K562 (cell line): ENCODE results near the gene PPP6R3. TPM values are rescaled to one million over a fixed set of nuclear protein-coding genes. Genes with fewer than 3 reads are reported as not detected.

Experiments
- ATAC-seq: fragments of 200-7000 bp; cut with Tn5 transposase; 3 replicates; pipeline ENCODE4 v1.9.1; 2020; ENCODE audit warnings: moderate library complexity
- BruUV-seq: library from RNA; stranded (reverse); fragments of 400-500 nt; replicated peaks from 2 replicates; lab custom pipeline; 2021; lab: Mats Ljungman, UMichigan
- CTCF ChIA-PET: fragments of 300-600 bp; formaldehyde crosslinking; extraction: SDS; loops from one replicate; lab custom pipeline; 2021; ENCODE audit warnings: low intra/inter-chr PET ratio; lab: Yijun Ruan, JAX
- POLR2A ChIA-PET: fragments of 300-600, 350-650 bp; sonication (Branson Sonifier 250); formaldehyde crosslinking; extraction: SDS; loops from one replicate; lab custom pipeline; 2021; ENCODE audit warnings: antibody characterized with exemption, inconsistent platforms; lab: Yijun Ruan, JAX
- DNase-seq, 4 experiments: peaks; one replicate each; pipeline versions ENCODE4 v3.0.0 to v3.0.0-alpha.2; 2011 to 2018; ENCODE audit warnings: low spot score in 3 of 4, mixed read lengths in 3 of 4; ENCODE audit errors: extremely low read depth in 1 of 4
- FAIRE-seq: peaks from 2 replicates; lab custom pipeline; 2011; peaks lifted over from hg19 to GRCh38; lab: Jason Lieb, UNC
- H2AFZ ChIP-seq: 2 replicates; pipeline ENCODE4 v1.6.0; 2011; ENCODE audit warnings: low read depth, low read length, control low read depth, inconsistent platforms
- H3K27ac ChIP-seq: fragments of 200-600 bp; 3 replicates; pipeline ENCODE4 v1.8.0; 2011; ENCODE audit warnings: low read depth, mild to moderate bottlenecking, control low read depth, inconsistent platforms, low read length, moderate library complexity, mixed read lengths; ENCODE audit errors: extremely low read depth
- H3K27me3 ChIP-seq, 2 experiments: fragments of 300-600 bp in 1 of 2; 2 replicates in 1 of 2; 3 replicates in 1 of 2; pipeline versions ENCODE4 v1.6.0 to v1.8.0; 2011; ENCODE audit warnings: inconsistent platforms in 2 of 2, low read length in 2 of 2, mild to moderate bottlenecking in 1 of 2, mixed read lengths in 1 of 2, moderate library complexity in 1 of 2; ENCODE audit not compliant: control insufficient read depth in 2 of 2, insufficient read depth in 2 of 2
- H3K36me3 ChIP-seq: fragments of 300-600 bp; 3 replicates; pipeline ENCODE4 v1.8.0; 2011; ENCODE audit warnings: mild to moderate bottlenecking, low read length, inconsistent platforms; ENCODE audit not compliant: control insufficient read depth, insufficient read depth
- H3K4me1 ChIP-seq, 2 experiments: fragments of 200-600 bp in 1 of 2; replicated peaks in 1 of 2; 2 replicates in 1 of 2; 3 replicates in 1 of 2; pipeline versions ENCODE4 v1.5.1 to v1.8.0; 2011; ENCODE audit warnings: inconsistent platforms in 2 of 2, low read length in 2 of 2, mild to moderate bottlenecking in 1 of 2, mixed read lengths in 1 of 2, moderate library complexity in 1 of 2; ENCODE audit not compliant: control insufficient read depth in 2 of 2, insufficient read depth in 2 of 2
- H3K4me2 ChIP-seq: 2 replicates; pipeline ENCODE4 v1.6.1; 2011; ENCODE audit warnings: low read length, control low read depth, inconsistent platforms, mixed read lengths; ENCODE audit not compliant: insufficient read depth
- H3K4me3 ChIP-seq: fragments of 200-600 bp; sonication (generic), shearing (Covaris generic); 2 replicates; pipeline ENCODE4 v1.5.1; 2016; ENCODE audit warnings: control low read depth, inconsistent platforms
- H3K79me2 ChIP-seq: fragments of 200-600 bp; 3 replicates; pipeline ENCODE4 v1.8.0; 2011; ENCODE audit warnings: low read length, inconsistent platforms; ENCODE audit not compliant: control insufficient read depth, insufficient read depth
- H3K9ac ChIP-seq, 2 experiments: 2 replicates each; pipeline versions ENCODE4 v1.6.0 to v1.6.1; 2011; ENCODE audit warnings: low read depth in 2 of 2, low read length in 2 of 2, control low read depth in 1 of 2, inconsistent platforms in 1 of 2, mild to moderate bottlenecking in 1 of 2, mixed read lengths in 1 of 2; ENCODE audit not compliant: insufficient read depth in 1 of 2
- H3K9me1 ChIP-seq: one replicate; pipeline ENCODE4 v1.6.0; 2011; ENCODE audit warnings: inconsistent platforms, mild to moderate bottlenecking, low read length, moderate library complexity; ENCODE audit not compliant: control insufficient read depth, insufficient read depth
- H3K9me3 ChIP-seq: replicated peaks from 2 replicates; pipeline ENCODE4 v1.5.1; 2011; ENCODE audit warnings: low read depth, low read length, inconsistent platforms; ENCODE audit not compliant: control insufficient read depth, insufficient read depth
- H4K20me1 ChIP-seq: replicated peaks from 2 replicates; pipeline ENCODE4 v1.6.1; 2011; ENCODE audit warnings: low read length, inconsistent platforms, mixed read lengths; ENCODE audit not compliant: control insufficient read depth, insufficient read depth
- CBX3 ChIP-seq, 2 experiments: IDR thresholded peaks; 1 replicate in 1 of 2; 2 replicates in 1 of 2; pipeline ENCODE4 v1.6.1; 2012; ENCODE audit warnings: inconsistent platforms in 2 of 2, low read length in 2 of 2, borderline replicate concordance in 1 of 2, control low read depth in 1 of 2
- DDX20 ChIP-seq: fragments of 450-650 bp; IDR thresholded peaks from 2 replicates; pipeline ENCODE4 v1.6.1; 2016; ENCODE audit warnings: missing genetic modification characterization, low read depth, mild to moderate bottlenecking, missing compliant biosample characterization, moderate library complexity
- ETV6 ChIP-seq, 3 experiments: fragments of 150-350 bp in 1 of 3; sonication (generic) in 1 of 3; formaldehyde crosslinking in 1 of 3; IDR thresholded peaks; 2 replicates each; pipeline versions ENCODE4 v1.6.1 to v1.8.0; 2014 to 2022; ENCODE audit warnings: borderline replicate concordance in 2 of 3, low read depth in 2 of 3, antibody characterized with exemption in 1 of 3, low read length in 1 of 3, mild to moderate bottlenecking in 1 of 3, missing genetic modification reagents in 1 of 3
- LCOR ChIP-seq: sonication (generic); formaldehyde crosslinking; IDR thresholded peaks from 2 replicates; pipeline ENCODE4 v1.8.0; 2022; ENCODE audit warnings: mild to moderate bottlenecking, missing genetic modification reagents
- MCM2 ChIP-seq: fragments of 450-650 bp; IDR thresholded peaks from 2 replicates; pipeline ENCODE4 v1.6.1; 2017; ENCODE audit warnings: low read depth, mild to moderate bottlenecking
- SPI1 ChIP-seq: IDR thresholded peaks from 2 replicates; pipeline ENCODE4 v1.6.1; 2011; ENCODE audit warnings: low read depth, low read length, control low read depth, borderline replicate concordance
- WGBS: fragments of 100-300 bp; shearing (Covaris generic); methylation state at CpG from one replicate; pipeline ENCODE4 v1.1.6; 2016; ENCODE audit warnings: low coverage, mixed read lengths; ENCODE audit not compliant: insufficient coverage; ENCODE audit errors: missing lambda C conversion rate; 5-methylcytosine and 5-hydroxymethylcytosine counted together
- in situ Hi-C: fragments of 300-500 bp; cut with MboI; formaldehyde crosslinking; loops from 4 replicates; pipeline ENCODE4 v1.15.0; 2018; ENCODE audit warnings: inconsistent platforms, mixed read lengths
- intact Hi-C: fragments of 100-400 bp; cut with micrococcal nuclease; formaldehyde crosslinking; loops from 2 replicates; pipeline ENCODE4 v1.14.2; 2022
- polyA plus RNA-seq, 8 experiments: library from polyadenylated mRNA; depleted of rRNA in 4 of 8; stranded (reverse) in 5 of 8; unstranded in 3 of 8; fragments of >200 nt; fragmentation: Nextera tagmentation in 2 of 8; fragmentation: Illumina TruSeq in 1 of 8; extraction: Ambion mirVana in 2 of 8; extraction: Trizol in 1 of 8; gene quantifications; 2 replicates each; pipeline versions ENCODE4 v1.2.1 to v1.2.3, GENCODE V29; 2011 to 2014; ENCODE audit warnings: inconsistent platforms in 1 of 8, missing spikeins in 1 of 8
- total RNA-seq, 7 experiments: library from RNA; depleted of rRNA in 6 of 7; stranded (reverse); fragments of >200 nt in 6 of 7; fragmentation: Illumina TruSeq in 2 of 7; extraction: Trizol in 2 of 7; gene quantifications; 2 replicates each; pipeline versions ENCODE4 v1.2.1 to v1.2.3, GENCODE V29; 2011 to 2021; ENCODE audit warnings: low replicate concordance in 1 of 7
- TF ChIP-seq, protein P1 (sequence below): fragments of 250-450 bp; sonication (Bioruptor Pico); IDR thresholded peaks from 2 replicates; pipeline ENCODE4 v1.8.0; 2022; ENCODE audit warnings: moderate library complexity, mild to moderate bottlenecking, inconsistent platforms
- TF ChIP-seq, protein P2 (sequence below): fragments of 250-450 bp; sonication (Bioruptor Pico); IDR thresholded peaks from 2 replicates; pipeline ENCODE4 v1.8.0; 2022; ENCODE audit warnings: inconsistent platforms, mild to moderate bottlenecking, moderate library complexity, borderline replicate concordance

The PPP6R3 gene
- total and polyA plus RNA-seq, 9 of the 15 experiments (the other 6 are each of a cell fraction or from before 2014, with no cell fraction given) = 20.3 to 117 (median 80.6) TPM

DNA sequence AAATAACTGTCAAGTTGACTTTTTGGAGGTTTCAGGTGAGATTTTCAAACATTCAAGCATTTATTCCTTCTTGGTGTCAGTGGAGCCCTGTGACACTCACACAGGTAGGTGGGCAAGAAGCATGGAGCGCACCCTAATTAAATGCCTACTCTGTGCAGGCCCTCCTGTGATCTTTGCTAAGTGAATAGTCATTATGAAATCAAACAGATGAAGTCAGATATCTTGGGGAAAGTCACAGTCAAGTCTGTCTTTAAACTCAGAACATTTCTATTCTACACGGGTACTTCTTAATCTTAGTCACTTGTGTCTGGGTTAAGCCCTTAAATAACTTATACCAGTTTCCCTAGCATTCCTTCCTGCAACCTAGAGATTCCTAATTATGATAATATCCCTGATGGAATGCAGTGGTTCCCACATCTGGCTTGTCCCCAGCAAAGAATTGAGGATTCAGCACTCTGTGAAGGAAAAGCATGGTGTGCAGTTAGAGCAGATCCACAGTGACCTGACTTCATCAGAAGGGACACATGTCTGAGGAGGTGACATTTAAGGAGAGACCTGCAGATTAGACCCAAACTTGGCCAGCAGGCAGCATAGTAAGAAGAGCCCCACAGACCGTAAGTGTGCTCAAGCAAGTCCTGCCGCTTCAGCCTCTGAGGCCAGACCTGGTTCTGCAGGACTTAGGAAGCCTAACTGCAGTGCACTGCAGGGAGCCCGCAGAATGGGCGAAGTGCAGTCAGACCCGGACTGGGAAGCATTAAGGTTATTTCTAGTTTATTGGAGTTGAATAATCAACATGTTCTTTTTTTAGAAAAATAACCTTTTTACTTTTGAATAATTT, 138.5 kb downstream of the PPP6R3 start (continued):
- TF ChIP-seq LCOR (no peak), ETV6 (IDR thresholded peaks at IDR 0.05; ENCODE audit: borderline replicate concordance in 1 of 2, low read depth in 2 of 2, low read length in 1 of 2) (no peak), ETV6 (CRISPR knock-in tag; IDR thresholded peaks at IDR 0.05; ENCODE audit: borderline replicate concordance) (no peak), MCM2 (no peak), DDX20 (tag) (no peak)
- TF ChIP-seq, protein P1, sequence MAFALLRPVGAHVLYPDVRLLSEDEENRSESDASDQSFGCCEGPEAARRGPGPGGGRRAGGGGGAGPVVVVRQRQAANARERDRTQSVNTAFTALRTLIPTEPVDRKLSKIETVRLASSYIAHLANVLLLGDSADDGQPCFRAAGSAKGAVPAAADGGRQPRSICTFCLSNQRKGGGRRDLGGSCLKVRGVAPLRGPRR (CRISPR knock-in tag) = no peak
- TF ChIP-seq, protein P2, sequence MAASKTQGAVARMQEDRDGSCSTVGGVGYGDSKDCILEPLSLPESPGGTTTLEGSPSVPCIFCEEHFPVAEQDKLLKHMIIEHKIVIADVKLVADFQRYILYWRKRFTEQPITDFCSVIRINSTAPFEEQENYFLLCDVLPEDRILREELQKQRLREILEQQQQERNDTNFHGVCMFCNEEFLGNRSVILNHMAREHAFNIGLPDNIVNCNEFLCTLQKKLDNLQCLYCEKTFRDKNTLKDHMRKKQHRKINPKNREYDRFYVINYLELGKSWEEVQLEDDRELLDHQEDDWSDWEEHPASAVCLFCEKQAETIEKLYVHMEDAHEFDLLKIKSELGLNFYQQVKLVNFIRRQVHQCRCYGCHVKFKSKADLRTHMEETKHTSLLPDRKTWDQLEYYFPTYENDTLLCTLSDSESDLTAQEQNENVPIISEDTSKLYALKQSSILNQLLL (CRISPR knock-in tag) = no peak

DNA sequence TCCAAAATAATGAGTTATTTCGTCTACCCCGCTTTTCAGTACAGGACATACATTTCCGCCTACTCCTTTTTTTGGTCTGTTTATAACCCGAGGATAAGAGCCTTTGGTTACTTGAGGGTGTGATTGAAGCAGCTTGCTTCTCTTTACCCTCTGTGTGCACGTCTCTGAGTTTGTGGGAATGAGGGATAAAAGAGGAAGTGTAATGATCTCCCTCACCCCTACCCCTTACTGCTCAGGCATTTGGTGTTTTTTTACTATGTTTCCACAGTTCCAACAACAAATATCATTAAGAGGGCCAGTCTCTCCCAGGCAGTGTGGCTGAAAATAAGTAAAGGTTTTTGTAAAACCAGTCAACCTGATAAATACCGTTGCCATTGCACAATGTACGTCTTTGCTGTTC, 140.6 kb downstream of the PPP6R3 start:
- BruUV-seq = no TSS peak
- Histone ChIP-seq H3K27me3 (no peaks in the 10 kb centered on the region), H3K9me3 (no peaks in the 10 kb centered on the region), H3K4me3 (no peak overlapping the region), H2AFZ (no peak overlapping the region), H3K9me1 (peaks cover 3% of the 10 kb centered on the region), H3K4me2 (no peak overlapping the region), H3K36me3 (peaks cover 98% of the 10 kb centered on the region), H3K9ac (no peak overlapping the region), H4K20me1 (no peaks in the 10 kb centered on the region), H3K4me1 (no peaks in the 10 kb centered on the region), H3K79me2 (no peaks in the 10 kb centered on the region), H3K27ac (no peak overlapping the region)
- in situ Hi-C loops = no loop called here
- POLR2A ChIA-PET = no interaction called here
- ATAC-seq (no peak), DNase-seq (no peak), FAIRE-seq (no peak)
- intact Hi-C loops = no loop called here
- no peak for TF ChIP-seq CBX3 (IDR thresholded peaks at IDR 0.05; ENCODE audit: borderline replicate concordance in 1 of 2, low read length in 2 of 2)
- peak; percentile 82 for TF ChIP-seq SPI1
- CTCF ChIA-PET = no interaction called here
- WGBS = 85% methylated on average over 7 of the region's 7 CpGs
